HG03457 (cell line): ENCODE measurements around the gene ZNHIT6.
"Not testable (repeated sequence)": the region's sequence is repeated elsewhere in the genome, so short reads cannot be mapped to it uniquely, and the experiment has no call there.

Source experiments
- ATAC-seq: cut with Tn5 transposase; IDR thresholded peaks from one replicate; pipeline ENCODE4 v1.9.1; 2021; ENCODE audit warnings: moderate number of reproducible peaks; ENCODE audit not compliant: unreplicated experiment

The ZNHIT6 gene

DNA sequence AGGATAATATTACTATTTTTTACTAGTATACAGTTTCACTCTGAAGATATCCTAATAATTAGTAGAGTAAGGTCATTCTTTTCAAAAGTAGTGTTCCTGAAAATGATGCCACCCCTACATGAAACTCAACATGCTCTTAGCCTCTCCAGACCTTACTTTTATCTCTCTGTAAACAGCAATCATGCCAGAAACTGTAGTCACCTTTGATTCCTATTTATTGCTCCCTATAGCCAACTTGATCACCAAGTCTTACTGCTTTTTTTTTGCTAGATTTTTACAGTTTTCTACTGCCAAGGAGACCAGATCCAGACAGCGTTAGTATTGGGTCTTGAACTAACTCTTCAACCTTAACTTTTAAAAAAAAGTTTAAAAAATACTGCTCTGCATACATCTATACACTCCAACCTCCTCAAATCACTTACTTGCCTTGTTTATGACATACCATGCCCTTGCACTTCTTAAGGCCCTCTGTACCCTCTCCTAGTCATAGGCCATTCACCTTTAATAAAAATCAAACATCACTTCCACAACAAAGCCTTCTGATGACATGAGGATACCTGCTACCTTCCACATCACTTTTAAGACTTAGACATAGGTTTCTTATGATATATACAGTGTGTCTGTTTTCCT is 36.1 kb downstream of the ZNHIT6 start:
- no peak for ATAC-seq

DNA sequence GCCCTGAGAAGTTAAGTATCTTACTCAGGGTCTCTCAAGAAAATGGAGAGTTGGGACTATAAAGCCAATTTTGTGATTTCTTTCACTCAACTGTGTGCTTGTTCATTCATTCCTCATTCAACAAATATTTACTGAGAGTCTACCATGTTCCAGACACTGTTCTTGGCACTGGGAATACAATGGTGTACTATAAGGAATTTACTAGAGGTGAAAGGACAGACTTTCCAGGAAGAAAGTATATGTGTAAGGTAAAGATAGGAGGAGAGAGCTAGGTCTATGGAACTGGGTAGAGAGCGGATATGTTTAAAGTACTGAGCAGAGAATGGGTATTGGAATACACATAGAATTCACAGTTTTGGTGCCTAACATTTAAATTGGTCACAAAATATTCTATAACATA is 42.3 kb downstream of the ZNHIT6 start:
- ATAC-seq, result no peak

DNA sequence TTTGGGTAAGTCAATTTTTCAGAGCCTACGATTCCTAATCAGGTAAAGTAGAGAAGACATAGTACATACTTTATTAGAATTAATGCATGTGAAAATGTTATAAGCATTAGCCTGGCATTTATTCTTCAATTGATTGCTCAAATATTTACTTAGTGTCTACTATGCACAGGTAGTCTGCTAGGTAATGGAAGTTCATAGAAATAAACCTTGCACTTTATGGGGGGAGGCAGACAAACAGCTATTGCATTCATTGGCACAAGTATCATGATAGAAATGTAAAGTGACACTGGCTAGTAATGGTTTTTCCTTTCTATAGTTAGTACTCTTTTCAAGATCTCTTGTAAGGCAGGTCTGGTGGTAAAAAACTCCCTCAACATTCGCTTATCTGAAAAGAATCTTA is 44.9 kb downstream of the ZNHIT6 start:
- no peak for ATAC-seq

DNA sequence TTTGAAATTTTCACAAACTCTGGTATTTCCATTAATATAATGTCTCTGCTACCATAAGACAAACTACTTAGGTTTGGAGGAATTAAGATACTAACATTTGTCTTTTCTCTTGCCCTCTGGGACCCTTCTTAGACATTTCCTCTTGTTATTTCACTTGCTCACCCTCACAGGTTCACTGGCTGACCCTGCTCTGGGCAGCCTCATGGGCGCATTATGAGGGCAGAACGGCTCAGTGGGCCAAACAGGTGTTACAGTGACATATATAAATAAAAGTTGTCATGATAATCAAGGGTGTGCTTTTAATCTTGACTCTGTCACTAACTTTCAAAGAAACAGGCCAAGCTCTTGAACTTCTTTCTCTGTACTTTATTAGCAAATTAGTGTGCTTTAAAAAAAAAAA is 46.5 kb downstream of the ZNHIT6 start:
- ATAC-seq, result no peak

DNA sequence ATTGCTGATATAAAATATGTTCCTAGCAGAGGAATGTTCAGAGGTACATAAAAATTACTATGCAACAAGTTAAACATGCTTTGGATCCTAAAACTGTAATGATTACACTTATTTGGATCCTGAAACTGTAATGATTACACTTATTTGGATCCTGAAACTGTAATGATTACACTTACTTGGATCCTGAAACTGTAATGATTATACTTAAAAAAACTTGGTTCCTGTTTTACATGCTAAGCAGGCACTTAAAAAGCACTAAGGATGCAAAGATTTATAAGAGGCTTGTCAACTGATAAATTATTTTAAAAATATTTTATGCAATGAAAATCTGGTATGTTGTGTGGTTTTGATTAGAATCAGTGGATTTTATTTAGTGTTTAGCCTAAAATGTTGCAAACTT is 47.7 kb downstream of the ZNHIT6 start:
- no peak for ATAC-seq

DNA sequence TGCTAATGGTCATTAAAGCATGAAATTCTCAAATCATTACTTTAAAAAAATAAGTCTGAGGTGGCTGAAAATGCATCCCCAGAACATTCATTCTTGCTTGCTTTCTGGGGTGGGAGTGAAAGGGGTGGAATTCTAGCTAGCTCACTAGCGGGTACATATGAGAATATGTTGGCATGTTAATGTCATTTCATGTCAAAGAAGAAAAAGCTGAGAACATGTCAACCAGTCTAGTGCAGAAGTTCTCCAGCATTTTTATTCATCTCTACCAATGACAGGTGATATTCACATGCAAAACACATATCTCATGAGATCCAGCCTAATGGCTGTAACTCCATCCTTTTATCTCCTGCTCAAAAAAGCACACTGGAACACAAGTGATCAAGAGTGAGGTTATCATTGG is 49.1 kb downstream of the ZNHIT6 start:
- ATAC-seq, result no peak

DNA sequence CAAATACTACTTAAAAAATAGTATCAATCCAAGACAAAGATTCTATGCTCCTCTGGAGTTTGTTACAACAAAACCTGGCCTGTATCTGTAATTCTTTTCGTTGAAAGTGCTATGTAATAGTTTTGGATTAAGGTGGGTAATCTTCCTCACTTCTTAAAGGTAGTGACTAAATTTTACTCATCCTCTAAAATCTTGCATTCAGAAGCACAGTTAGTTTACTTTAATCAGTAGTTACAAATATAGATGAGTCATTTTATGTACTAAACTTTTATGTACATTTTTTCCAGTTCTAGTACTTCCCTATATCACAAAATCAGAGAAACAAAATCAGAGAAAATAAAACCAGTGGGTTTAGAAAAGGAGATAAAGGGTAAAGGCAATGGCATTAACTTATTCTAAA is 51.3 kb downstream of the ZNHIT6 start:
- no peak for ATAC-seq

DNA sequence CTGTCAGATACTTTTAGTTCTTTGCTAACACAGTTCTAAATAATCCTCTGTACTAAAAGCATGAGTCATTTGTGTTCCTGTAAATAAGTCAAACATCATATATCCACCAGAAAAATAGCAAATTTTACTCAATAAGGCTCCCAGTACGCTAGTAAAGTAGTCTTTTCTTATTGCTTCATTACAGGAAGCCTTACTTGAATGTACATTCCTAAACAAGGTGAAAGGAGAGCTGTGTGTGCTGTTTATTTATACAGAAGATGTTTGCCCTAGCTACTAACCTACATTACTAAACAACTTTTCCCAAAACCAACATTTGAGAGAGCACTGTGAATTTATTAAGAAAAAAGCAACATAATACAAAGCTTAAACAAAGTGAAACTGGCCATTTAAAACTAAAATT is 52.0 kb downstream of the ZNHIT6 start:
- ATAC-seq, result no peak

DNA sequence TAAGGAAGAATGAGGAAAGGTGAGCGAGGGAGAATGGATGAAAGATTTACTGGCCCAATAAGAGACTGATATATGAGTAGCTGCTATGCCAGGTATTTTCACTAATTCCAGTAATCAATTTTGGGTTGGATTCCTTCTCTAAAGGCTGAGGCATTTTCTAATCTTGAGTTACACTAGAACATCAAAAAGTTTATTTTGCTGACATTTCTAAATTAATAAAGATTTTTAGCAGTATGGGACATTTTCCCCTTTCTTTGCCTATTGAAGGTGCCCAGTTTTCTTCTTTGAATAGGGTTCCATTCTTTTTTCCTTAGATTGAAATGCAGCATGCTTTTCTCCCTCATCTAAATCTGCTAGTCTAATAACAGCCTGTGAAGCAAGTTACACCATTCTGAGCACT is 52.9 kb downstream of the ZNHIT6 start:
- ATAC-seq, result no peak

DNA sequence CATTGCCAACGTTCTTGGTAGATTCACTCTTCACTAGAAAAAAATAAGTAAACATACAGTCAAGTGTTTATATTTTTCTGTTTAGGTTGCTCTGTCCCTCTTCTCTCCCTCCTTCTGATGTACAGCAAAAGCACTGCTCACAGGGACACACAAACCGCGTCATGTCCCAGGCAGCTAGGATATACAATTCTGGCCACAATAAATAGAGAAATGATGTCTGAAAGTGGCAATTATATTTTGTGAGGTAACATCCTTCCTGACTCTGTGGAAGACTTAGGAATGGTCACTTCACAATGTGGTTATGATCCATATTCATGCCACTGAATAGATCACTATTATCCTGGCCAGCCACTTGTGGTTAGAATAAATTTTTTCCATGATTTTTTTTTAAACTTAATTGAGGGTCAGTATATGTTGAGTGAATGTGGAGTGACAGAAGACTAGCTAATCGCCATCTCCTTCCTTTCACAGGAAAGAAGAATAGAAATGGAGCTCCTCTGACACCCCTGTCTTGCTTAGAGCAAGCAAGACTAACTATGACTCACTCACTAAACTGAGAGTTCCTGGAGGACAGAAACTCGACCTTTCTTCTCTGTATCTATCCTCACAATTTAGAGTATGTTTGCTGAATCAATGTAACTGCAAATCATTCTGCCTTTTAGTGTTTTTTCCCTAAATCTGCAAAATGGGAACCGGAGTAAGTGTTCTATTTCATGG is 54.0 kb downstream of the ZNHIT6 start:
- no peak for ATAC-seq

DNA sequence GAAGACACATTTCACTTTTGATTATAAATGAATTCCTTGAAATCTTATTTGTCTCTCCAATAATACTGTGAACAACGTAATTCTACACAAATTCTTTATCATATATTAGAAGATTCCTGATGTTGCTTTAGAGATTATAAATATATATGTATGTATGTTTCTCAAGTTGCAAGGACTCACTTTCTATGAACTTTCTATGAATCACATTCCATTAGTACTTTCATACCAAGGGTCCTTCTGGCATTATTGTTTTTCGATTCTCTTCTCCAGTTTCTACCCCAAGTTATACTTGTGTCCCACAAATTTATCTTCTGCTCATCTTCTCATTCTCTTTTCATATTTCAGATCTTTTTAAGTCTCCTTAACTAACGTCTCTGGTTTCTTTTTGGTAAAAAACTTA is 55.9 kb downstream of the ZNHIT6 start:
- no peak for ATAC-seq

DNA sequence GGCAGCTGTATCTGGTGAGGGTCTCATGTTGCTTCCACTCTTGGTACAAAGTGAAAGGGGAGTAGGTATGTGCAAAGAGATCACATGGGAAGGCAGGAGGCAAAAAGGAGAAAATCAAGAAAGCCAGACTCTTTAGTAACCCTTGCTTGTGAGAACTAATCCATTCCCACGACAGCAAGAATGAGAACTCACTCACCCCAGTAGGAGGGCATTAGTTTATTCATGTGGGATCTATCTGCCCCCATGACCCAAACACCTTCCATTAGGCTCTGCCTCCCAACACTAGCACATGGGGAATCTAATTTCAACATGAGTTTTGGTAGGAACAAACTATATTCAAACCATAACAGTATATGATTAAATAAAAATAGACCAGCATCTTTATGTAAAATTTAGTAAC is 57.6 kb downstream of the ZNHIT6 start:
- ATAC-seq, result no peak

DNA sequence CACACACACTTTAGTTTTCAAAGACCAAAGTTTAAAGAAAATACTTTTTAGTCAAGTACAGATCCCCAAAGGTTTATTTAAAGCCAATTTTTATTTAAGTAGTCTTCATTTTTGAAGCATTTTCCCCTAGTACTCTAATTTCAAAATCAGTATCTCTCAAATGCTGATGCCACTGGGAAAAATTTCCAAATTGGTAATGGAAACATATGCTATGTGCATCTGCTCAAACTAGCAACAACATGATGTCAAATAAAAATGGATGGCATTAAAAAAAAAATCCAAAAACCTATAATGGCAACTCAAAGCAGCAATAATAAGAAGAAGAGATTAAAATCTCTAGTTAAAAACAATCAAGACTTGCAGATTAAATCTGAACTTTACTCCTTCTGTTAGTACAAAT is 58.6 kb downstream of the ZNHIT6 start:
- ATAC-seq, result no peak

DNA sequence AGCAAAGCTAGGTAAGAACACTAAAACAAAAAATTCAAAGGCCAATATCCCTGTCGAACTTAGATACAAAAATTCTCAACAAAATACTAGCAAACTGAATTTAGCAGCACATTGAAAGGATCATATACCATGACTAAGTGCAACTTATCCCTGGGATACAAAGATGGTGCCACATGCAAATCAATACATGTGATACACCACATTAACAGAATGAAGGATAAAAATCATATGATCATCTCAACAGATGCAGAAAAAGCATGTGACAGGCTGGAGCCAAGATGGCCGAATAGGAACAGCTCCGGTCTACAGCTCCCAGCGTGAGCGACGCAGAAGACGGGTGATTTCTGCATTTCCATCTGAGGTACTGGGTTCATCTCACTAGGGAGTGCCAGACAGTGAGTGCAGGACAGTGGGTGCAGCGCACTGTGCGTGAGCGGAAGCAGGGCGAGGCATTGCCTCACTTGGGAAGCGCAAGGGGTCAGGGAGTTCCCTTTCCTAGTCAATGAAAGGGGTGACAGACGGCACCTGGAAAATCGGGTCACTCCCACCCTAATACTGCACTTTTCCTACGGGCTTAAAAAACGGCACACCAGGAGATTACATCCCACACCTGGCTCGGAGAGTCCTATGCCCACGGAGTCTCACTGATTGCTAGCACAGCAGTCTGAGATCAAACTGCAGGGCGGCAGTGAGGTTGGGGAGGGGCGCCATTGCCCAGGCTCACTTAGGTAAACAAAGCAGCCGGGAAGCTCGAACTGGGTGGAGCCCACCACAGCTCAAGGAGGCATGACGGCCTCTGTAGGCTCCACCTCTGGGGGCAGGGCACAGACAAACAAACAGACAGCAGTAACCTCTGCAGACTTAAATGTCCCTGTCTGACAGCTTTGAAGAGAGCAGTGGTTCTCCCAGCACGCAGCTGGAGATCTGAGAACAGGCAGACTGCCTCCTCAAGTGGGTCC is 66.4 kb downstream of the ZNHIT6 start:
- ATAC-seq, result not testable (repeated sequence)

DNA sequence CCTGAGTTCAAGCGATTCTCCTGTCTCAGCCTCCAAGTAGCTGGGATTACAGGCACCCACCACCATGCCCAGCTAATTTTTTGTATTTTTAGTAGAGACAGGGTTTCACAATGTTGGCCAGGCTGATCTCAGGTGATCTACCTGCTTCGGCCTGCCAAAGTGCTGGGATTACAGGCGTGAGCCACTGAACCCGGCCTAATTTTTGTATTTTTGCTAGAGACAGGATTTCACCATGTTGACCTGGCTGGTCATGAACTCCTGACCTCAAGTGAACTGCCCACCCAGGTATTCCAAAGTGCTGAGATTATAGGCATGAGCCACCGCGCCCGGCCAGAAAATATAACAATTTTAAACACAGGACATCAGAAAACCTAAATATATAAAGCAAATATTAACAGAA is 68.3 kb downstream of the ZNHIT6 start:
- not testable (repeated sequence) for ATAC-seq

DNA sequence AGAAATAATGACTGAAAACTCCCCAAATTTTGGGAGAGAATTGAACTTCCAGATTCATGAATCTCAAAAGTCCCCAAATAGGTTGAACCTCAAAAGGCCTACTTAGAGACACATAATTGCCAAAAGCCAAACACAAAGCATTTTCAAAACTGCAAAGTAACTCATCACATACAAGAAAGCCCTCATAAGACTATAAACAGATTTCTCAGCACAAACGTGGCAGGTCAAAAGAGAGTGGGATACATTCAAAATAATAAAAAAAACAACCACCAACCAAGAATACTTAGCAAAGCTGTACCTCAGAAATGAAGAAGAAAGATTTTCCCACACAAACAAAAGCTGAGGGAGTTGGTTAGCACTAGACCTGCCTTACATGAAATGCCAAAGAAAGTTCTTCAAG is 69.8 kb downstream of the ZNHIT6 start:
- ATAC-seq, result no peak

DNA sequence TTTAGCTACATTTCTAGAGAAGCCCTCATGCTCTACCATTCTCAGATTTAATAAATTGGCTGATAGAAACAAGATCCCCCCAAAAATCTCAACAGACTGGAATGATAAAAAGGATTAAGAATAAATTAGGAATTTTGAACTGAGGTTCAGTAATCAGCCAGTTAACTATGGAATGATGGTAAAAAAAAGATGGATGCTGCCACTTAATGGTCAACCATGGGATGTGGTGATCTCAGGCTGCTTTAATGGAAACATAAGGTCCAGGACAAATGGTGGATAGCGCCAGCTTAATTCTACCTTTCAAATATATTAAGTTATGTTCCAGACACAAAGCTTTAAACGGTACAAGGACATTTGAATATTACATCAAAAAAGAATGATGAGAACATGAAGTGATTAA is 77.7 kb downstream of the ZNHIT6 start:
- ATAC-seq, result no peak

DNA sequence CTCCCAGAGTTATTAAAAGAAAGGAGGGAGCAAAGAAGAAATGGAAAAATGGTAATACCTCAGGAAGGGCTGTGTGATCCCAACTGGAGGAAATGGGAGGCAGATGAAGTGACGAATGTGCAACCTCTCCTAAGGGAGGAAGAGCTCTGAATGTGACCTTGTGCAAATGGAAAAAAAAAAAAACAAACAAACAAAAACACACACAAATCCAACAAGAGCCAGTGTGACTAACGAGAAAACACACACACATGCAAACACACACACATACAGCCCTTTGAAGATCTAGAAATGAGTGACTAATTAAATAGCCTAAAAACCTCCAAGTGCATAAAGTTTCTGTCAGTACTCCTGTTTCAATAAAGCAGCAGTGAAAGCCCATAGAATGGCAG is 78.7 kb downstream of the ZNHIT6 start:
- no peak for ATAC-seq

DNA sequence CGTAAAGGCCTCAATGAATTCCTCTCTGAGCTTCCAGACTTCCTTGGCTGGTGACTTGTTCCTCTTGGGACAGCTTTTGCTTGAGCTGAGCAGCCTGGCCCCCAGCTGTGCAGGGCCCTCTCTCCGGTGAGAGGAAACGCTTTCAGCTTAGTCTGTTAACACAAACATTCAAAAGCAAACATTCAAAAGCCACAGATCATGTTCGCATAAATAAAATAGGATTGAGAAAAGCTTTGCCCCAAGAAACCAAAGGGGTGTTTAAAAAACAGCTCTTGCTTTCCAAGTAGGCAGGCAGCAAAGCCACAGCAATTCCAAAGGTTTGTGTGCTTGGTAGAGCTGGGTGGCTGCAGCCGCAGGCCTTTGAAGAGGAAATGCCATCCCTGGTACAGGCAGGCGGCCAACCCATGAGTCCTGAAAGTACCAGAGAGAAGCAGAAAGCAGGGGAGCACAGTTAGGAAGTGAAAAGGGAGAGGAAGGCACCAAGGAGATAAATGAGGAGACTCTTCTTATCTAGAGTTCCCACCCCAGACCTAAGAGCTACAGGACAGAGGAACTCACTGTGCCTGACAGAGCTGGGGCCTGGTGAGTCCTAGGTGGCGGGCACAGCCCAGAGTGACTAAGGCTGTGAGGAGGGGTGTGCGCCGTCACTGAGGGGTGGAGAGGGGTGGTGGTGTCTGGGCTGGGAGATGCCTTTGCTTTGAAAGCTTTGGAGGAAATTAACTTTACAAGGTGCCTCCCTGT is 79.3 kb downstream of the ZNHIT6 start:
- no peak for ATAC-seq

DNA sequence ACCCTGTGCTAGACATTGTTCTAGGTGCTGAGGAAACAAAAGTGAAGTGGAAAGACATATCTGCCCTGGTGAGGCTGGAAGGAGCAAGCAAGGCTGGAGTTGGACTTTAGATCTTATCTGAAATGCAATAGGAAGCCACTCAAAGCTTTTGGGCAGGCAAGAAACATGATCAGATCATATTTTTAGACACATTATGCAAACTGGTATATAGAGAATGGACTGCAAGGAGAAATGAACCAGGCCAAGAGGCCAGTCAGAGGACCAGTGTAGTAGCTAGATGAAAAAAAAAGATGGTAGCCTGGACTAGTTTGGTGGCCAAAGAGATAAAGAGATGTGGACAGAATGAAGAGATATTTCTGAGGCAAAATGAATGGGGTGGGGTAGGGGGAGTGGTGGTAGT is 81.4 kb downstream of the ZNHIT6 start:
- ATAC-seq, result no peak

DNA sequence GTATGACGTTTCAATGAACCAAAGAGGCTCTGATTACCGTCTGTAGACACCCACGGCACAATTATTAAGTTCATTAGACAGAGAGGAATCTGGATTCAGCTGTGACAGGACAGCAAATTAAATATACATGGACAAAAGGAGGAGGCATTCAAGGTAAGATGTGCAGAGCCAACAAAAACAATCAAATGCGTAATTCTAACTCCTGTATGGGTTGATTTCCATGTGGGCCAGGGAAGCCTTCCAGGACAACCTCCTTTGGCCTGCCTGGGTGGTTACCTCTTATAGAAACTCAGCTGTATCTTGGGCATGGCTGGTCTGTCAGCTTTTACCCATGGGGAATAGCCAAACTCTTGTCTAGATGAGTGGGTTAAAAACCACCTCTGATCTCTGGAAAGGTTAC is 83.9 kb downstream of the ZNHIT6 start:
- ATAC-seq, result no peak
